ENCODE measurements around the gene ADGRG7. TPM values are rescaled to one million over a fixed set of nuclear protein-coding genes. Genes with fewer than 3 reads are reported as not detected.
"Not testable (repeated sequence)": the region's sequence is repeated elsewhere in the genome, so short reads cannot be mapped to it uniquely, and the experiment has no call there.

Gene ADGRG7
- total and polyA plus RNA-seq, 4 donors = not detected

GRCh38 chr3:100656945-100657344, 47.5 kb downstream of the ADGRG7 start:
- no peak overlapping the region for H3K9ac ChIP-seq (ENCODE audit: insufficient read depth in 1 of 2, low read length in 2 of 2)
- H3K36me3 ChIP-seq (ENCODE audit: control insufficient read depth in 4 of 4, insufficient read depth in 4 of 4, low read length in 4 of 4) = no peaks in the 10 kb centered on the region
- H3K4me1 ChIP-seq (ENCODE audit: control insufficient read depth in 5 of 5, insufficient read depth in 5 of 5, low read length in 5 of 5) = no peaks in the 10 kb centered on the region
- 73 to 75% methylated on average over 2 of the region's 2 CpGs for WGBS, 2 donors
- no peak overlapping the region for H3K27ac ChIP-seq (ENCODE audit: low read depth in 1 of 2, low read length in 1 of 2)
- no peak overlapping the region for H3K4me3 ChIP-seq
- DNase-seq (no peak), ATAC-seq (ENCODE audit: insufficient read depth, low FRiP score) (no peak)
- no peak for TF ChIP-seq CTCF (IDR thresholded peaks at IDR 0.05; ENCODE audit: control extremely low read depth, extremely low read depth)
- no peaks in the 10 kb centered on the region for H3K9me3 ChIP-seq (ENCODE audit: control insufficient read depth in 4 of 4, insufficient read depth in 3 of 4, low read length in 3 of 4)
- H3K27me3 ChIP-seq (ENCODE audit: control insufficient read depth in 3 of 3, insufficient read depth in 3 of 3, low read length in 2 of 3) = no peaks in the 10 kb centered on the region

GRCh38 chr3:100661294-100661693, 51.9 kb downstream of the ADGRG7 start:
- H3K4me3 ChIP-seq; H3K36me3 ChIP-seq (ENCODE audit: control insufficient read depth in 4 of 4, insufficient read depth in 4 of 4, low read length in 4 of 4); H3K27me3 ChIP-seq (ENCODE audit: control insufficient read depth in 3 of 3, insufficient read depth in 3 of 3, low read length in 2 of 3): not testable (repeated sequence)

GRCh38 chr3:100662113-100662823, 52.9 kb downstream of the ADGRG7 start:
- no peaks in the 10 kb centered on the region for H3K27me3 ChIP-seq (ENCODE audit: control insufficient read depth in 3 of 3, insufficient read depth in 3 of 3, low read length in 2 of 3)
- H3K4me1 ChIP-seq (ENCODE audit: control insufficient read depth in 5 of 5, insufficient read depth in 5 of 5, low read length in 5 of 5) = no peaks in the 10 kb centered on the region
- TF ChIP-seq CTCF (IDR thresholded peaks at IDR 0.05; ENCODE audit: control extremely low read depth, extremely low read depth) = no peak
- ATAC-seq (ENCODE audit: insufficient read depth, low FRiP score) (no peak), DNase-seq (peak in 2 of 3 donors; percentile 31 to 50)
- no peak overlapping the region for H3K9ac ChIP-seq (ENCODE audit: insufficient read depth in 1 of 2, low read length in 2 of 2)
- no peaks in the 10 kb centered on the region for H3K36me3 ChIP-seq (ENCODE audit: control insufficient read depth in 4 of 4, insufficient read depth in 4 of 4, low read length in 4 of 4)
- H3K4me3 ChIP-seq = no peak overlapping the region
- H3K9me3 ChIP-seq (ENCODE audit: control insufficient read depth in 4 of 4, insufficient read depth in 3 of 4, low read length in 3 of 4) = no peaks in the 10 kb centered on the region
- no peak overlapping the region for H3K27ac ChIP-seq (ENCODE audit: low read depth in 1 of 2, low read length in 1 of 2)
- 64 to 87% methylated on average over 2 of the region's 2 CpGs for WGBS, 2 donors

More at GRCh38 chr3:100661294-100661693, 51.9 kb downstream of the ADGRG7 start:
- H3K4me1 ChIP-seq (ENCODE audit: control insufficient read depth in 5 of 5, insufficient read depth in 5 of 5, low read length in 5 of 5); ATAC-seq (ENCODE audit: insufficient read depth, low FRiP score); DNase-seq; H3K9ac ChIP-seq (ENCODE audit: insufficient read depth in 1 of 2, low read length in 2 of 2); H3K9me3 ChIP-seq (ENCODE audit: control insufficient read depth in 4 of 4, insufficient read depth in 3 of 4, low read length in 3 of 4); H3K27ac ChIP-seq (ENCODE audit: low read depth in 1 of 2, low read length in 1 of 2): not testable (repeated sequence)

DNA sequence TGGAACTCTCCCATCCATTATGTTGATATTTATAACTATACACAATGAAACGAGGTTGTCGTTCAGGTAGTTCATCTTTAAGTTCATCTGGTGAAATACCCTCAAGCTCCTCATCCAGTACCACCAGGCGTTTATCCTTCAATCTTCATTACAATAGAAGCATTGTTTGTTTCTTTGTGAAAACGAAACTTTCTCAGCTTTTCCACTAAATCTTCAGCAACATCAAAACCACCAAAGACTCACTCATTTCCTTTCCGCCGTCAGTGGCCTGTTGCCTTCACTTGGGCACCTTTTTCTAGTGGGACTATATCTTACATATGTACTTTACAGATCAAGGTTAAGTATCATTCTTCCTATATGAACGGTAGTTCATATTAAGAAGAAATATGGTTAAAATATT, 55.8 kb downstream of the ADGRG7 start:
- no peaks in the 10 kb centered on the region for H3K36me3 ChIP-seq (ENCODE audit: control insufficient read depth in 4 of 4, insufficient read depth in 4 of 4, low read length in 4 of 4)
- no peak overlapping the region for H3K27ac ChIP-seq (ENCODE audit: low read depth in 1 of 2, low read length in 1 of 2)
- H3K9ac ChIP-seq (ENCODE audit: insufficient read depth in 1 of 2, low read length in 2 of 2) = no peak overlapping the region
- ATAC-seq (ENCODE audit: insufficient read depth, low FRiP score) (no peak), DNase-seq (no peak)
- WGBS, 2 donors = 47% methylated on average over 7 of the region's 7 CpGs
- no peaks in the 10 kb centered on the region for H3K9me3 ChIP-seq (ENCODE audit: control insufficient read depth in 4 of 4, insufficient read depth in 3 of 4, low read length in 3 of 4)
- H3K4me1 ChIP-seq (ENCODE audit: control insufficient read depth in 5 of 5, insufficient read depth in 5 of 5, low read length in 5 of 5) = no peaks in the 10 kb centered on the region
- H3K4me3 ChIP-seq = no peak overlapping the region
- H3K27me3 ChIP-seq (ENCODE audit: control insufficient read depth in 3 of 3, insufficient read depth in 3 of 3, low read length in 2 of 3) = no peaks in the 10 kb centered on the region
- no peak for TF ChIP-seq CTCF (IDR thresholded peaks at IDR 0.05; ENCODE audit: control extremely low read depth, extremely low read depth)

- DNase-seq = peak in 1 of 3 donors; percentile 18
- 36 to 64% methylated on average over 5 of the region's 6 CpGs for WGBS, 2 donors
- H3K4me1 ChIP-seq (ENCODE audit: control insufficient read depth in 5 of 5, insufficient read depth in 5 of 5, low read length in 5 of 5); H3K9ac ChIP-seq (ENCODE audit: insufficient read depth in 1 of 2, low read length in 2 of 2); H3K27ac ChIP-seq (ENCODE audit: low read depth in 1 of 2, low read length in 1 of 2); ATAC-seq (ENCODE audit: insufficient read depth, low FRiP score); H3K27me3 ChIP-seq (ENCODE audit: control insufficient read depth in 3 of 3, insufficient read depth in 3 of 3, low read length in 2 of 3); H3K36me3 ChIP-seq (ENCODE audit: control insufficient read depth in 4 of 4, insufficient read depth in 4 of 4, low read length in 4 of 4); H3K9me3 ChIP-seq (ENCODE audit: control insufficient read depth in 4 of 4, insufficient read depth in 3 of 4, low read length in 3 of 4); H3K4me3 ChIP-seq: not testable (repeated sequence)
Measured at GRCh38 chr3:100666699-100667098, 57.3 kb downstream of the ADGRG7 start.

GRCh38 chr3:100667316-100667715, 57.9 kb downstream of the ADGRG7 start:
- not testable (repeated sequence) for H3K27ac ChIP-seq (ENCODE audit: low read depth in 1 of 2, low read length in 1 of 2); ATAC-seq (ENCODE audit: insufficient read depth, low FRiP score); H3K9ac ChIP-seq (ENCODE audit: insufficient read depth in 1 of 2, low read length in 2 of 2); DNase-seq; H3K4me1 ChIP-seq (ENCODE audit: control insufficient read depth in 5 of 5, insufficient read depth in 5 of 5, low read length in 5 of 5); H3K36me3 ChIP-seq (ENCODE audit: control insufficient read depth in 4 of 4, insufficient read depth in 4 of 4, low read length in 4 of 4); H3K4me3 ChIP-seq; H3K9me3 ChIP-seq (ENCODE audit: control insufficient read depth in 4 of 4, insufficient read depth in 3 of 4, low read length in 3 of 4); H3K27me3 ChIP-seq (ENCODE audit: control insufficient read depth in 3 of 3, insufficient read depth in 3 of 3, low read length in 2 of 3)
- 62 to 79% methylated on average over 1 of the region's 1 CpG for WGBS, 2 donors

All from lung (tissue), 12 donors.